ENCODE measurements around the gene LY6G6D.

GRCh38 chr6:31736768-31737314, 21.7 kb downstream of the LY6G6D start:
- TF ChIP-seq, protein P1, sequence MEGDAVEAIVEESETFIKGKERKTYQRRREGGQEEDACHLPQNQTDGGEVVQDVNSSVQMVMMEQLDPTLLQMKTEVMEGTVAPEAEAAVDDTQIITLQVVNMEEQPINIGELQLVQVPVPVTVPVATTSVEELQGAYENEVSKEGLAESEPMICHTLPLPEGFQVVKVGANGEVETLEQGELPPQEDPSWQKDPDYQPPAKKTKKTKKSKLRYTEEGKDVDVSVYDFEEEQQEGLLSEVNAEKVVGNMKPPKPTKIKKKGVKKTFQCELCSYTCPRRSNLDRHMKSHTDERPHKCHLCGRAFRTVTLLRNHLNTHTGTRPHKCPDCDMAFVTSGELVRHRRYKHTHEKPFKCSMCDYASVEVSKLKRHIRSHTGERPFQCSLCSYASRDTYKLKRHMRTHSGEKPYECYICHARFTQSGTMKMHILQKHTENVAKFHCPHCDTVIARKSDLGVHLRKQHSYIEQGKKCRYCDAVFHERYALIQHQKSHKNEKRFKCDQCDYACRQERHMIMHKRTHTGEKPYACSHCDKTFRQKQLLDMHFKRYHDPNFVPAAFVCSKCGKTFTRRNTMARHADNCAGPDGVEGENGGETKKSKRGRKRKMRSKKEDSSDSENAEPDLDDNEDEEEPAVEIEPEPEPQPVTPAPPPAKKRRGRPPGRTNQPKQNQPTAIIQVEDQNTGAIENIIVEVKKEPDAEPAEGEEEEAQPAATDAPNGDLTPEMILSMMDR (IDR thresholded peaks at IDR 0.05; ENCODE audit: low read depth, low read length, poor library complexity, severe bottlenecking) = no peak
- TF ChIP-seq EZH2phosphoT487 (IDR thresholded peaks at IDR 0.05; ENCODE audit: borderline replicate concordance, low read length) = no peak
